Measurements from ENCODE around the gene MX2. TPM values are rescaled to one million over a fixed set of nuclear protein-coding genes. Genes with fewer than 3 reads are reported as not detected.
"Not testable (repeated sequence)": the region's sequence is repeated elsewhere in the genome, so short reads cannot be mapped to it uniquely, and the experiment has no call there.

Gene MX2
- total and polyA plus RNA-seq, 5 donors from 2014 or later = 34.8 to 119 (median 49.2) TPM

DNA sequence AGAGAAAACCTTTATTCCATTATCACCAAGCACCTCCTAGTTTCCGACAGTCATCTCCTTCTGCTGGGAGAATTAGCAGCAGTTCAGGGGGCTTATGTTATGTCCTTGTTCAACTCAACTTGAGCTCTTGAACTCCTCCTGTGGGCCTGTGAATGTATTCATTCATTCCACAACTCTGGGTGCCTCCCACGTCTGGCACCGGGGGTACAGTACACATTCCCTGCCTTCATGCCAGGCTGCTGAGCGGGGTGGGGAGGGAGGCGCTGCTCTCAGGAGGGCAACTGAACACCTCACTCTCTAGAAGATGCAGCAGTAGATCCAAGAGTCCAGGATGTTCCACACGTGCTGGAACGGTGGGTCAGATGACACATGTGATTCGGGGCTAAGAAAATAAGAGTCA, 4.3 kb upstream of the MX2 start:
- no peak overlapping the region for H3K27ac ChIP-seq (ENCODE audit: insufficient read depth, low read length, poor library complexity, severe bottlenecking)
- peaks cover 0 to 2% (median 0%) of the 10 kb centered on the region in 7 donors for H3K9me3 Mint-ChIP-seq
- peaks cover 46% of the 10 kb centered on the region for H3K27me3 Mint-ChIP-seq
- no peaks in the 10 kb centered on the region for H3K9me3 ChIP-seq (ENCODE audit: control insufficient read depth in 2 of 2, low read length in 2 of 2)
- peaks cover 2% of the 10 kb centered on the region for H3K27me3 ChIP-seq (ENCODE audit: control insufficient read depth, insufficient read depth, low read length)
- no peaks in the 10 kb centered on the region for H3K36me3 Mint-ChIP-seq
- DNase-seq (no peak), ATAC-seq (ENCODE audit: low read depth in 2 of 2) (no peak)
- no peak overlapping the region for H3K4me3 ChIP-seq (ENCODE audit: low read depth, low read length)
- peaks cover 4 to 19% (median 8%) of the 10 kb centered on the region in 4 donors for H3K4me1 Mint-ChIP-seq
- H3K4me3 Mint-ChIP-seq = peak overlapping the region in 1 of 4 donors; percentile 47
- no peaks in the 10 kb centered on the region for H3K36me3 ChIP-seq (ENCODE audit: control insufficient read depth, insufficient read depth, low read length)
- H3K27ac Mint-ChIP-seq = peak overlapping the region in 1 of 3 donors; percentile 71
- peaks cover 15% of the 10 kb centered on the region for H3K4me1 ChIP-seq (ENCODE audit: control insufficient read depth, insufficient read depth, low read length, poor library complexity, severe bottlenecking)

DNA sequence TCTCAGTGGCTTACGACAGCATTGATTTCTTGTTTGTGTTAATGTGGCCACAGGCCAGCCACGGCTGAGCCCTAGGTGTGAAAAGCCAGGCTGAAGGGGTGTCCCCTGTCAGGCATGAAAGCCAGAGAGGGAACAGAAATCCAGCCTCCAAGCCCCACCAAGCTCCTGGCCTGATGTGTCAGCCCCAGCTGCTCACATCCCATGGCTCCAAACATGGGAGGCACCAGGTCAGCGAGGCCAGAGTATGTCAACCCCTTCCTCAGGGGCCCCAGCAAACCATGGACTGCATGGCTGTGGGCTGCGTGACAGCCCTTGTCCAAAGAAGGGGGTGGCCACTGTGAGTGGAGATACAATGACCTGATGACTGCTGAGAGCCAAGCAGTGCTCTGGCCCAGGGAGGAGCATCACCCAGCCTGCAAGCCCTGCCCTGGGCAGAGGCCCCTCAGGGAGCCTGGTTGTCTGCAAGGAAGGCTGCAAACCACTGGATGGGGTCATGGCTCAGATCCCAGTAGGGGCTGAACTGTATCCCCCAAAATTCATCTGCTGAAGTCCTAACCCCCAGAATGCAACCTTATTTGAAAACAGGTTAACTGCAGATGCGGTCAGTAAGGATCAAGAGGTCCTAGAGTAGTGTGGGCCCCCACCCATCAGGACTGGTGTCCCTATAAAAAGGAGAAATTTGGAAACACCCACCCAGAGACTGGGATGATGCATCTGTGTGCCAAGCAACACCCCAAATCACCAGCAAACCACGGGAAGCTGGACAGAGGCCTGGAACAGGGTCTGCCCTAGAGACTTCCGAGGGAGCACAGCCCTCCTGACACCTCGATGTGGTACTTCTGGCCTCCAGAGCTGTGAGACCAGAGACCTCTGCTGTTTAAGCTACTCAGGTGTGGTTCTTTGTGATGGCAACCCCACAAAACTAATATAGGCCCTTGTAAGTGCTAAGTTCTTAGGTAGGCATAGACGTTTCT, 3.3 kb upstream of the MX2 start:
- H3K27me3 ChIP-seq (ENCODE audit: control insufficient read depth, insufficient read depth, low read length) = peaks cover 2% of the 10 kb centered on the region
- no peak overlapping the region for H3K4me3 ChIP-seq (ENCODE audit: low read depth, low read length)
- peaks cover 24% of the 10 kb centered on the region for H3K4me1 ChIP-seq (ENCODE audit: control insufficient read depth, insufficient read depth, low read length, poor library complexity, severe bottlenecking)
- no peak overlapping the region for H3K27ac ChIP-seq (ENCODE audit: insufficient read depth, low read length, poor library complexity, severe bottlenecking)
- no peak for DNase-seq
- Mint-ChIP-seq H3K9me3 (peaks cover 0 to 2% (median 0%) of the 10 kb centered on the region in 7 donors), H3K4me1 (peaks cover 5 to 29% (median 13%) of the 10 kb centered on the region in 4 donors), H3K36me3 (no peaks in the 10 kb centered on the region), H3K27ac (peak overlapping the region in 2 of 3 donors; percentile 20 to 31), H3K27me3 (peaks cover 42% of the 10 kb centered on the region), H3K4me3 (peak overlapping the region in 2 of 4 donors; percentile 14 to 48)
- no peaks in the 10 kb centered on the region for H3K36me3 ChIP-seq (ENCODE audit: control insufficient read depth, insufficient read depth, low read length)
- H3K9me3 ChIP-seq (ENCODE audit: control insufficient read depth in 2 of 2, low read length in 2 of 2) = no peaks in the 10 kb centered on the region
- ATAC-seq (ENCODE audit: low read depth in 2 of 2) = no peak

DNA sequence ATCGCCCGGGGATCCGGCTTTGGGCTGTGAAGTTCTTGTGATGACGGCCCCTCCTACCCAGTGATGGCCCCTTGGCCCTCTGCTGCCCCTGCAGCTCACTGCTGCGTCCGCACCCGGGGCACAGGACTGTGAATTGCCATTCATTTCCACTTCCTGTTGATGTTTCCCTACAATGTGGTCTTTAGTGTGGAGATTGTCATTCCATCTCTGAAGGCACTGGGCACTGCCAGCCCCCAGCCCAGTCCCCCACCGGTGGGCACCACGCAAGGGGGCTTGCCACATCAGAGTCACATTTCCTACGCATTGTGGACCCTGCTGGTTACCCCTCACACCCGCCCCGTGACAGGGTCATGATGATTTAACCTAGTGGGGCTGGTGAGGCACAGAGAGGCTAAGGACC, 2.5 kb upstream of the MX2 start:
- Histone ChIP-seq H3K36me3 (ENCODE audit: control insufficient read depth, insufficient read depth, low read length) (no peaks in the 10 kb centered on the region), H3K9me3 (ENCODE audit: control insufficient read depth in 2 of 2, low read length in 2 of 2) (no peaks in the 10 kb centered on the region), H3K4me3 (ENCODE audit: low read depth, low read length) (no peak overlapping the region), H3K27me3 (ENCODE audit: control insufficient read depth, insufficient read depth, low read length) (peaks cover 2% of the 10 kb centered on the region), H3K4me1 (ENCODE audit: control insufficient read depth, insufficient read depth, low read length, poor library complexity, severe bottlenecking) (peaks cover 33% of the 10 kb centered on the region), H3K27ac (ENCODE audit: insufficient read depth, low read length, poor library complexity, severe bottlenecking) (no peak overlapping the region)
- peak overlapping the region in 1 of 4 donors; percentile 57 for H3K4me3 Mint-ChIP-seq
- DNase-seq = no peak
- peaks cover 37% of the 10 kb centered on the region for H3K27me3 Mint-ChIP-seq
- H3K4me1 Mint-ChIP-seq = peaks cover 5 to 37% (median 17%) of the 10 kb centered on the region in 4 donors
- no peaks in the 10 kb centered on the region for H3K36me3 Mint-ChIP-seq
- peak overlapping the region; percentile 31 to 74 (median 69) for H3K27ac Mint-ChIP-seq
- ATAC-seq (ENCODE audit: low read depth in 2 of 2) = no peak
- H3K9me3 Mint-ChIP-seq = peaks cover 0 to 2% (median 0%) of the 10 kb centered on the region in 7 donors

DNA sequence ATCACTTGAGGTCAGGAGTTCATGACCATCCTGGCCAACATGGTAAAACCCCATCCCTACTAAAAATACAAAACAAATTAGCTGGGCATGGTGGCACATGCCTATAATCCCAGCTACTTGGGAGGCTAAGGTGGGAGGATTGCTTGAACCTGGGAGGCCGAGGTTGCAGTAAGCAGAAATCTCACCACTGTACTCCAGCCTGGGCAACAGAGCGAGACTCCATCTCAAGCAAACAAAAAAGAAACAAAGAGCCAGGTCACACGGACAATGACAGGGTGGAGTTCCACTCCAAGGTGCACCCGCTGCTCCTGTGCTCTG, 2.1 kb upstream of the MX2 start:
- not testable (repeated sequence) for ATAC-seq (ENCODE audit: low read depth in 2 of 2); H3K9me3 Mint-ChIP-seq; H3K36me3 ChIP-seq (ENCODE audit: control insufficient read depth, insufficient read depth, low read length); H3K9me3 ChIP-seq (ENCODE audit: control insufficient read depth in 2 of 2, low read length in 2 of 2); H3K27me3 ChIP-seq (ENCODE audit: control insufficient read depth, insufficient read depth, low read length); DNase-seq; H3K4me3 ChIP-seq (ENCODE audit: low read depth, low read length); H3K27ac ChIP-seq (ENCODE audit: insufficient read depth, low read length, poor library complexity, severe bottlenecking); H3K36me3 Mint-ChIP-seq
- Mint-ChIP-seq H3K27ac (peak overlapping the region; percentile 31 to 74 (median 69)), H3K4me1 (peaks cover 7 to 41% (median 18%) of the 10 kb centered on the region in 4 donors), H3K4me3 (peak overlapping the region in 2 of 4 donors; percentile 24 to 57), H3K27me3 (peaks cover 33% of the 10 kb centered on the region)
- H3K4me1 ChIP-seq (ENCODE audit: control insufficient read depth, insufficient read depth, low read length, poor library complexity, severe bottlenecking) = peaks cover 37% of the 10 kb centered on the region

DNA sequence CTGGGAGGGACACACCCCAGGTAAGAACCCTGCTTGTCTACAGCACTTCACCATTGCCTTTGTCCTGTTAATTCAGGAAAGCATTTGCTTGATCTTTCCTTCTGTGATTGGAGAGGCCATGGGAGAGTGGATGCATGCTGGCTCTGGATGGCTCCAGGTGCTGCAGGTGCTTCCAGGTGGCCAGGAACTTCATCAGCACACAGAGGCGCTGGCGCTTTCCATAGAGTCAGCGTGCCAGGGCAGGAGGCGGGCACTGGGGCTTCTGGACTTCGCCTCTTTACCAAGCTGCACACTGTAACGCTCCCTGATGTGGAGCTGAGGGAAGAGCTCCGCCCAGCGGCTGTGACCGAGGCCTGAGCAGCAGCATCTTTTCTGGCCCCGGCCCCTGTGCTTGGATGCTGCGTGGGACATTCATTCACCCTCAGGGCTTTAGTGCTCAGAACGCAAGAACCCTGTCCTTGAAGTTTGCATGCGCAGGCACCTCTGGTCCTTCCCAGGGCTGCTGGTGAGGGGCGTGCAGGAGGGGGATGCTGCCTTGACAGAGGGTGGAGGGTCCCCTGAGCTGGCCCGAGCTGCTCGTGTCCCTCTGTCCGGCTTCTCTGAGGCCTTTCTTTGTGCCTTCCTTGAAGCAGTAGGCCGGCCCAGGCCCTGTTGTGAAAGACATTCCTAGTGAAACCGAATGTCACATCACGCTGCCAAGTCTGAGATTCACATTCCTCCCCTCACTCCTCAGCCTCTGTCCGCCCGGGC, 1.6 kb upstream of the MX2 start:
- Histone ChIP-seq H3K4me1 (ENCODE audit: control insufficient read depth, insufficient read depth, low read length, poor library complexity, severe bottlenecking) (peaks cover 37% of the 10 kb centered on the region), H3K36me3 (ENCODE audit: control insufficient read depth, insufficient read depth, low read length) (peaks cover 4% of the 10 kb centered on the region), H3K27me3 (ENCODE audit: control insufficient read depth, insufficient read depth, low read length) (no peaks in the 10 kb centered on the region), H3K9me3 (ENCODE audit: control insufficient read depth in 2 of 2, low read length in 2 of 2) (no peaks in the 10 kb centered on the region), H3K4me3 (ENCODE audit: low read depth, low read length) (no peak overlapping the region), H3K27ac (ENCODE audit: insufficient read depth, low read length, poor library complexity, severe bottlenecking) (peak overlapping the region; percentile 98)
- peaks cover 28% of the 10 kb centered on the region for H3K27me3 Mint-ChIP-seq
- DNase-seq (no peak), ATAC-seq (ENCODE audit: low read depth in 2 of 2) (no peak)
- H3K36me3 Mint-ChIP-seq = peaks cover 7% of the 10 kb centered on the region
- H3K27ac Mint-ChIP-seq = peak overlapping the region; percentile 100
- H3K9me3 Mint-ChIP-seq = peaks cover 0 to 1% (median 0%) of the 10 kb centered on the region in 7 donors
- H3K4me3 Mint-ChIP-seq = peak overlapping the region; percentile 33 to 98 (median 63)
- peaks cover 11 to 46% (median 21%) of the 10 kb centered on the region in 4 donors for H3K4me1 Mint-ChIP-seq

DNA sequence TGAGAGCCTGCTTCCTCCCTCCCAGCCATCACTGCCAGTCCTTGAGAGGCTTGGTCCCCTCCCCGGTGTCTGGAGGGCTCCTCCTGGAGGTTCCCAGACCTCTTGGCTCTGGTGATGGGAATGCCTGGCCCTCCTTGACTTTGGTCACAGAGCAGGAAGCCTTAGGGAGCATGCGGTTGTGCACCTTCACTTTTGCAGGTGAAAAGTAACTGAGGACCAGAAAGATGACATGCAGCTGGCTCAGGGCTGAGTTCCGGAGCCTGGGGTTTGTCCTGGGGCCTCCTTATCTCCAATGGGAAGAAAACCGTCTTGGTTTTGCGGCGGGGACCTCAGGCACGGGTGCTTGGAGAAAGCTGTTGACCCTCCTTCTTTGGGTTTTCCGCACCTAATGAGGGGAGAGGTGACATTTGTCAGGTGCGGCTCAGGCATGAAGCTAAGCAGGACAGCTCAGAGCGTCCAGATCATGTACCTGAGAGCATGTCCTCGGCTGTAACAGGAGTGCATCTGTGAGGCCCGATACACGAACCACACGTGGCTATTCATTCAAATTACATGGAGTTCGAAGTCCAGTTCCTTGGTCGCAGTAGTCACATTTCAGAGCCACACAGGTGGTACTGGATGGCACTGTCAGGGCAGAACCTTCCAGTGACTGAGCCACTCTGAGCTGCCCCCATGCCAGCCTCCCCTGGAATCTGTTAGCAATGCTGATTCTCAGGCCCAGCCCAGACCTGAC, 608 bp upstream of the MX2 start:
- no peaks in the 10 kb centered on the region for H3K9me3 ChIP-seq (ENCODE audit: control insufficient read depth in 2 of 2, low read length in 2 of 2)
- DNase-seq (no peak), ATAC-seq (ENCODE audit: low read depth in 2 of 2) (no peak)
- peak overlapping the region; percentile 89 for H3K4me3 ChIP-seq (ENCODE audit: low read depth, low read length)
- H3K27me3 ChIP-seq (ENCODE audit: control insufficient read depth, insufficient read depth, low read length) = no peaks in the 10 kb centered on the region
- H3K27ac Mint-ChIP-seq = peak overlapping the region; percentile 100
- H3K4me1 Mint-ChIP-seq = peaks cover 11 to 56% (median 28%) of the 10 kb centered on the region in 4 donors
- H3K36me3 Mint-ChIP-seq = peaks cover 15% of the 10 kb centered on the region
- H3K4me3 Mint-ChIP-seq = peak overlapping the region; percentile 17 to 98 (median 95)
- peaks cover 21% of the 10 kb centered on the region for H3K27me3 Mint-ChIP-seq
- H3K36me3 ChIP-seq (ENCODE audit: control insufficient read depth, insufficient read depth, low read length) = peaks cover 5% of the 10 kb centered on the region
- peak overlapping the region; percentile 98 for H3K27ac ChIP-seq (ENCODE audit: insufficient read depth, low read length, poor library complexity, severe bottlenecking)
- peaks cover 0 to 1% (median 0%) of the 10 kb centered on the region in 7 donors for H3K9me3 Mint-ChIP-seq
- peaks cover 37% of the 10 kb centered on the region for H3K4me1 ChIP-seq (ENCODE audit: control insufficient read depth, insufficient read depth, low read length, poor library complexity, severe bottlenecking)

All from CD4-positive, CD25-positive, alpha-beta regulatory T cell (primary cell).